ENCODE results near the gene TAS2R41.

The TAS2R41 gene

GRCh38 chr7:143447466-143447865 is 30.2 kb upstream of the TAS2R41 start:
- no peak overlapping the region for H3K4me3 ChIP-seq (replicated peaks in 1 of 2; ENCODE audit: low read depth in 2 of 2, low read length in 2 of 2)
- no peak for DNase-seq (ENCODE audit: low read depth in 2 of 2)
- no peak for TF ChIP-seq CTCF (IDR thresholded peaks at IDR 0.05; ENCODE audit: low read depth, low read length)

- H3K4me3 ChIP-seq (replicated peaks in 1 of 2; ENCODE audit: low read depth in 2 of 2, low read length in 2 of 2) = no peak overlapping the region
- no peak for TF ChIP-seq CTCF (IDR thresholded peaks at IDR 0.05; ENCODE audit: low read depth, low read length)
- no peak for DNase-seq (ENCODE audit: low read depth in 2 of 2)
These were observed 29.2 kb upstream of the TAS2R41 start for GRCh38 chr7:143448429-143448828.

GRCh38 chr7:143449793-143450192 is 27.9 kb upstream of the TAS2R41 start:
- no peak for DNase-seq (ENCODE audit: low read depth in 2 of 2)
- no peak overlapping the region for H3K4me3 ChIP-seq (replicated peaks in 1 of 2; ENCODE audit: low read depth in 2 of 2, low read length in 2 of 2)
- TF ChIP-seq CTCF (IDR thresholded peaks at IDR 0.05; ENCODE audit: low read depth, low read length) = no peak

- no peak overlapping the region for H3K4me3 ChIP-seq (replicated peaks in 1 of 2; ENCODE audit: low read depth in 2 of 2, low read length in 2 of 2)
- DNase-seq (ENCODE audit: low read depth in 2 of 2) = no peak
- no peak for TF ChIP-seq CTCF (IDR thresholded peaks at IDR 0.05; ENCODE audit: low read depth, low read length)
These were observed 26.6 kb upstream of the TAS2R41 start for GRCh38 chr7:143451122-143451521.

- TF ChIP-seq CTCF (IDR thresholded peaks at IDR 0.05; ENCODE audit: low read depth, low read length) = no peak
- H3K4me3 ChIP-seq (replicated peaks in 1 of 2; ENCODE audit: low read depth in 2 of 2, low read length in 2 of 2) = no peak overlapping the region
- DNase-seq (ENCODE audit: low read depth in 2 of 2) = no peak
These were observed 25.9 kb upstream of the TAS2R41 start for GRCh38 chr7:143451746-143452145.

- TF ChIP-seq CTCF (IDR thresholded peaks at IDR 0.05; ENCODE audit: low read depth, low read length) = no peak
- H3K4me3 ChIP-seq (replicated peaks in 1 of 2; ENCODE audit: low read depth in 2 of 2, low read length in 2 of 2) = no peak overlapping the region
- DNase-seq (ENCODE audit: low read depth in 2 of 2) = peak in 1 of 2 donors; percentile 16
These were observed 25.2 kb upstream of the TAS2R41 start for GRCh38 chr7:143452495-143452894.

GRCh38 chr7:143454091-143454680 is 23.5 kb upstream of the TAS2R41 start:
- no peak overlapping the region for H3K4me3 ChIP-seq (replicated peaks in 1 of 2; ENCODE audit: low read depth in 2 of 2, low read length in 2 of 2)
- DNase-seq (ENCODE audit: low read depth in 2 of 2) = no peak
- no peak for TF ChIP-seq CTCF (IDR thresholded peaks at IDR 0.05; ENCODE audit: low read depth, low read length)
